Lung (tissue), 12 donors: ENCODE data around the gene C1QL3. TPM values are rescaled to one million over a fixed set of nuclear protein-coding genes. Genes with fewer than 3 reads are reported as not detected.

Experiments
- ATAC-seq: fragments of 200-7000 bp; cut with Tn5 transposase; one replicate; pipeline ENCODE4 v1.9.1; 2020; ENCODE audit warnings: moderate number of reproducible peaks; ENCODE audit not compliant: insufficient read depth, low FRiP score
- DNase-seq, 3 donors: peaks; one replicate each; pipeline ENCODE4 v3.0.0-alpha.2; 2013 to 2017
- H3K27ac ChIP-seq, 2 donors: one replicate each; pipeline ENCODE4 v1.5.1; 2013; ENCODE audit warnings: mild to moderate bottlenecking in 2 of 2, moderate library complexity in 2 of 2, control low read depth in 1 of 2, inconsistent platforms in 1 of 2, low read depth in 1 of 2, low read length in 1 of 2
- H3K27me3 ChIP-seq, 3 donors: one replicate each; pipeline ENCODE4 v1.5.1; 2013; ENCODE audit warnings: low read length in 2 of 3; ENCODE audit not compliant: control insufficient read depth in 3 of 3, insufficient read depth in 3 of 3
- H3K36me3 ChIP-seq, 4 donors: one replicate each; pipeline ENCODE4 v1.5.1; 2013; ENCODE audit warnings: low read length in 4 of 4, mild to moderate bottlenecking in 1 of 4, moderate library complexity in 1 of 4; ENCODE audit not compliant: control insufficient read depth in 4 of 4, insufficient read depth in 4 of 4
- H3K4me1 ChIP-seq, 5 donors: one replicate each; pipeline ENCODE4 v1.5.1; 2013; ENCODE audit warnings: low read length in 5 of 5, mild to moderate bottlenecking in 2 of 5, moderate library complexity in 1 of 5; ENCODE audit not compliant: control insufficient read depth in 5 of 5, insufficient read depth in 5 of 5
- H3K4me3 ChIP-seq: one replicate; pipeline ENCODE4 v1.5.1; 2013; ENCODE audit warnings: mild to moderate bottlenecking, control low read depth, moderate library complexity
- H3K9ac ChIP-seq, 2 donors: one replicate each; pipeline ENCODE4 v1.5.1; 2013; ENCODE audit warnings: low read length in 2 of 2, control low read depth in 1 of 2; ENCODE audit not compliant: insufficient read depth in 1 of 2
- H3K9me3 ChIP-seq, 4 donors: one replicate each; pipeline ENCODE4 v1.5.1; 2013; ENCODE audit warnings: low read length in 3 of 4, mild to moderate bottlenecking in 1 of 4, moderate library complexity in 1 of 4; ENCODE audit not compliant: control insufficient read depth in 4 of 4, insufficient read depth in 3 of 4
- CTCF ChIP-seq: IDR thresholded peaks from 2 replicates; pipeline ENCODE4 v1.5.1; 2012; ENCODE audit warnings: mild to moderate bottlenecking; ENCODE audit errors: control extremely low read depth, extremely low read depth
- WGBS, 2 donors: extraction: QIAGEN DNeasy Blood & Tissue Kit; methylation state at CpG; one replicate each; pipeline ENCODE4 v1.1.7; 2013; 5-methylcytosine and 5-hydroxymethylcytosine counted together
- polyA plus RNA-seq, 2 donors: library from polyadenylated mRNA; stranded (reverse); fragments of 200-250 nt; gene quantifications; one replicate each; pipeline ENCODE4 v1.2.1, GENCODE V29; 2013
- total RNA-seq, 2 donors: library from RNA; depleted of rRNA in 1 of 2; stranded (reverse); fragments of >200 nt in 1 of 2; gene quantifications; one replicate each; pipeline ENCODE4 v1.2.1, GENCODE V29; 2014 to 2021
- donor health status: control.
- donor health status: control.
- donor health status: Bipolar disorder and iron deficiency.
- donor health status: healthy.
- donor health status: DM: yes; HTN: yes; CAD: no.

Gene C1QL3
- total and polyA plus RNA-seq, 4 donors, result 0.02 TPM; not detected in 3

GRCh38 chr10:16493884-16494536 is 27.7 kb downstream of the C1QL3 start:
- H3K27ac ChIP-seq, result no peak overlapping the region
- DNase-seq (no peak), ATAC-seq (no peak)
- H3K4me3 ChIP-seq, result no peak overlapping the region
- no peak overlapping the region for H3K9ac ChIP-seq
- H3K9me3 ChIP-seq, result no peaks in the 10 kb centered on the region
- TF ChIP-seq CTCF, result no peak
- WGBS, 2 donors, result 86 to 88% methylated on average over 10 of the region's 10 CpGs
- no peaks in the 10 kb centered on the region for H3K27me3 ChIP-seq
- no peaks in the 10 kb centered on the region for H3K36me3 ChIP-seq
- peaks cover 0 to 4% (median 0%) of the 10 kb centered on the region in 5 donors for H3K4me1 ChIP-seq

GRCh38 chr10:16491933-16492332 is 29.7 kb downstream of the C1QL3 start:
- WGBS, 2 donors, result 68 to 84% methylated on average over 2 of the region's 2 CpGs
- no peak for ATAC-seq

GRCh38 chr10:16490511-16490910 is 31.2 kb downstream of the C1QL3 start:
- no peak for TF ChIP-seq CTCF
- Histone ChIP-seq H3K27me3 (no peaks in the 10 kb centered on the region), H3K36me3 (peaks cover 0 to 6% (median 2%) of the 10 kb centered on the region in 4 donors), H3K4me3 (no peak overlapping the region), H3K27ac (no peak overlapping the region), H3K9ac (no peak overlapping the region), H3K4me1 (peaks cover 0 to 4% (median 0%) of the 10 kb centered on the region in 5 donors), H3K9me3 (no peaks in the 10 kb centered on the region)
- ATAC-seq (no peak), DNase-seq (no peak)
- WGBS, 2 donors, result 96 to 98% methylated on average over 3 of the region's 3 CpGs

More at GRCh38 chr10:16491933-16492332, 29.7 kb downstream of the C1QL3 start:
- no peak overlapping the region for H3K9ac ChIP-seq
- peaks cover 0 to 4% (median 0%) of the 10 kb centered on the region in 5 donors for H3K4me1 ChIP-seq
- no peak for TF ChIP-seq CTCF
- H3K9me3 ChIP-seq, result no peaks in the 10 kb centered on the region
- no peaks in the 10 kb centered on the region for H3K27me3 ChIP-seq
- peaks cover 0 to 6% (median 2%) of the 10 kb centered on the region in 4 donors for H3K36me3 ChIP-seq
- H3K27ac ChIP-seq, result no peak overlapping the region
- no peak overlapping the region for H3K4me3 ChIP-seq
- DNase-seq, result no peak
